ENCODE results near the gene LONRF2. TPM values are rescaled to one million over a fixed set of nuclear protein-coding genes. Genes with fewer than 3 reads are reported as not detected.
"Not testable (repeated sequence)": the region's sequence is repeated elsewhere in the genome, so short reads cannot be mapped to it uniquely, and the experiment has no call there.

Gene LONRF2
- total RNA-seq, 1 experiment from 2014 or later, result 0.33 TPM

DNA sequence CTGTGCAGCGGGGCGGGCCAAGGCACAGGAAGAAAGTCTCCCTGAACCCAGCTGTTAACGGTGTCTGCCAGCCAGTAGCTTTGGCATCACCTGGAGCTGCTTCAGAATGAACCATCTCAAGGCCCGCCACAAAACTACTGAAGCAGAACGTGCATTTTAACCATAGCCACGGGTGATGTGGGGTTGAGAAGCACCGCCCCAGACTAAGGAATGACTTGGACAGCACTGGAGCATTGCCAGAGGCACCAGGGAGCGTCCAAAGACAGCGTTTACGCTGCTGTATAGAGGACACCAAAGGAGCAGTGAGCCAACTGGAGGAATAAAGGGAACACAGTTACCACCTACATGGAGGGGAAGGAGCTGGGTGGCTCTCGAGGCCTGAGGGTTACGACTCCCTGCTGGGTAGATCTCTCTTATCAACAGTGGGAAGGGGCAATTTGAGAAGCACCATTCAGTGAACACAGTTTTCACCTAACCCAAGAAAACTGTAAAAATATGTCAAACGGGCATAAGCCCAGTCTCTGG, 28.4 kb upstream of the LONRF2 start:
- POLR2A ChIA-PET, result no interaction called here
- no peaks in the 10 kb centered on the region for H3K27me3 Mint-ChIP-seq (ENCODE audit: low read depth)
- no peak for ATAC-seq
- no peak overlapping the region for H3K4me3 Mint-ChIP-seq
- H3K36me3 Mint-ChIP-seq, result no peaks in the 10 kb centered on the region
- no peak for TF ChIP-seq SP1 (CRISPR knock-in tag; conservative IDR thresholded peaks at IDR 0.05)
- no peak for TF ChIP-seq ETV6 (CRISPR knock-in tag; IDR thresholded peaks at IDR 0.05)
- TF ChIP-seq, protein P1, sequence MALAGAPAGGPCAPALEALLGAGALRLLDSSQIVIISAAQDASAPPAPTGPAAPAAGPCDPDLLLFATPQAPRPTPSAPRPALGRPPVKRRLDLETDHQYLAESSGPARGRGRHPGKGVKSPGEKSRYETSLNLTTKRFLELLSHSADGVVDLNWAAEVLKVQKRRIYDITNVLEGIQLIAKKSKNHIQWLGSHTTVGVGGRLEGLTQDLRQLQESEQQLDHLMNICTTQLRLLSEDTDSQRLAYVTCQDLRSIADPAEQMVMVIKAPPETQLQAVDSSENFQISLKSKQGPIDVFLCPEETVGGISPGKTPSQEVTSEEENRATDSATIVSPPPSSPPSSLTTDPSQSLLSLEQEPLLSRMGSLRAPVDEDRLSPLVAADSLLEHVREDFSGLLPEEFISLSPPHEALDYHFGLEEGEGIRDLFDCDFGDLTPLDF (CRISPR knock-in tag; IDR thresholded peaks at IDR 0.05), result no peak
- no peak for TF ChIP-seq ZNF263 (CRISPR knock-in tag; IDR thresholded peaks at IDR 0.05; ENCODE audit: low read depth)
- no peak for TF ChIP-seq SMAD4 (CRISPR knock-in tag; IDR thresholded peaks at IDR 0.05)
- TF ChIP-seq CREB1 (CRISPR knock-in tag; IDR thresholded peaks at IDR 0.05), result no peak
- TF ChIP-seq, protein P2, sequence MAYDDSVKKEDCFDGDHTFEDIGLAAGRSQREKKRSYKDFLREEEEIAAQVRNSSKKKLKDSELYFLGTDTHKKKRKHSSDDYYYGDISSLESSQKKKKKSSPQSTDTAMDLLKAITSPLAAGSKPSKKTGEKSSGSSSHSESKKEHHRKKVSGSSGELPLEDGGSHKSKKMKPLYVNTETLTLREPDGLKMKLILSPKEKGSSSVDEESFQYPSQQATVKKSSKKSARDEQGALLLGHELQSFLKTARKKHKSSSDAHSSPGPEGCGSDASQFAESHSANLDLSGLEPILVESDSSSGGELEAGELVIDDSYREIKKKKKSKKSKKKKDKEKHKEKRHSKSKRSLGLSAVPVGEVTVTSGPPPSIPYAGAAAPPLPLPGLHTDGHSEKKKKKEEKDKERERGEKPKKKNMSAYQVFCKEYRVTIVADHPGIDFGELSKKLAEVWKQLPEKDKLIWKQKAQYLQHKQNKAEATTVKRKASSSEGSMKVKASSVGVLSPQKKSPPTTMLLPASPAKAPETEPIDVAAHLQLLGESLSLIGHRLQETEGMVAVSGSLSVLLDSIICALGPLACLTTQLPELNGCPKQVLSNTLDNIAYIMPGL (CRISPR knock-in tag; IDR thresholded peaks at IDR 0.05), result no peak
- TF ChIP-seq, protein P3, sequence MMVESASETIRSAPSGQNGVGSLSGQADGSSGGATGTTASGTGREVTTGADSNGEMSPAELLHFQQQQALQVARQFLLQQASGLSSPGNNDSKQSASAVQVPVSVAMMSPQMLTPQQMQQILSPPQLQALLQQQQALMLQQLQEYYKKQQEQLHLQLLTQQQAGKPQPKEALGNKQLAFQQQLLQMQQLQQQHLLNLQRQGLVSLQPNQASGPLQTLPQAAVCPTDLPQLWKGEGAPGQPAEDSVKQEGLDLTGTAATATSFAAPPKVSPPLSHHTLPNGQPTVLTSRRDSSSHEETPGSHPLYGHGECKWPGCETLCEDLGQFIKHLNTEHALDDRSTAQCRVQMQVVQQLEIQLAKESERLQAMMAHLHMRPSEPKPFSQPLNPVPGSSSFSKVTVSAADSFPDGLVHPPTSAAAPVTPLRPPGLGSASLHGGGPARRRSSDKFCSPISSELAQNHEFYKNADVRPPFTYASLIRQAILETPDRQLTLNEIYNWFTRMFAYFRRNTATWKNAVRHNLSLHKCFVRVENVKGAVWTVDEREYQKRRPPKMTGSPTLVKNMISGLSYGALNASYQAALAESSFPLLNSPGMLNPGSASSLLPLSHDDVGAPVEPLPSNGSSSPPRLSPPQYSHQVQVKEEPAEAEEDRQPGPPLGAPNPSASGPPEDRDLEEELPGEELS (CRISPR knock-in tag; IDR thresholded peaks at IDR 0.05), result no peak
- TF ChIP-seq JAZF1 (CRISPR knock-in tag; IDR thresholded peaks at IDR 0.05), result no peak
- no peak for TF ChIP-seq GTF2I (CRISPR knock-in tag; conservative IDR thresholded peaks at IDR 0.05)
- TF ChIP-seq, protein P4, sequence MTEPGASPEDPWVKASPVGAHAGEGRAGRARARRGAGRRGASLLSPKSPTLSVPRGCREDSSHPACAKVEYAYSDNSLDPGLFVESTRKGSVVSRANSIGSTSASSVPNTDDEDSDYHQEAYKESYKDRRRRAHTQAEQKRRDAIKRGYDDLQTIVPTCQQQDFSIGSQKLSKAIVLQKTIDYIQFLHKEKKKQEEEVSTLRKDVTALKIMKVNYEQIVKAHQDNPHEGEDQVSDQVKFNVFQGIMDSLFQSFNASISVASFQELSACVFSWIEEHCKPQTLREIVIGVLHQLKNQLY (CRISPR knock-in tag; IDR thresholded peaks at IDR 0.05), result no peak
- TF ChIP-seq, protein P5, sequence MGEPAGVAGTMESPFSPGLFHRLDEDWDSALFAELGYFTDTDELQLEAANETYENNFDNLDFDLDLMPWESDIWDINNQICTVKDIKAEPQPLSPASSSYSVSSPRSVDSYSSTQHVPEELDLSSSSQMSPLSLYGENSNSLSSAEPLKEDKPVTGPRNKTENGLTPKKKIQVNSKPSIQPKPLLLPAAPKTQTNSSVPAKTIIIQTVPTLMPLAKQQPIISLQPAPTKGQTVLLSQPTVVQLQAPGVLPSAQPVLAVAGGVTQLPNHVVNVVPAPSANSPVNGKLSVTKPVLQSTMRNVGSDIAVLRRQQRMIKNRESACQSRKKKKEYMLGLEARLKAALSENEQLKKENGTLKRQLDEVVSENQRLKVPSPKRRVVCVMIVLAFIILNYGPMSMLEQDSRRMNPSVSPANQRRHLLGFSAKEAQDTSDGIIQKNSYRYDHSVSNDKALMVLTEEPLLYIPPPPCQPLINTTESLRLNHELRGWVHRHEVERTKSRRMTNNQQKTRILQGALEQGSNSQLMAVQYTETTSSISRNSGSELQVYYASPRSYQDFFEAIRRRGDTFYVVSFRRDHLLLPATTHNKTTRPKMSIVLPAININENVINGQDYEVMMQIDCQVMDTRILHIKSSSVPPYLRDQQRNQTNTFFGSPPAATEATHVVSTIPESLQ (CRISPR knock-in tag; IDR thresholded peaks at IDR 0.05), result no peak
- TF ChIP-seq, protein P6, sequence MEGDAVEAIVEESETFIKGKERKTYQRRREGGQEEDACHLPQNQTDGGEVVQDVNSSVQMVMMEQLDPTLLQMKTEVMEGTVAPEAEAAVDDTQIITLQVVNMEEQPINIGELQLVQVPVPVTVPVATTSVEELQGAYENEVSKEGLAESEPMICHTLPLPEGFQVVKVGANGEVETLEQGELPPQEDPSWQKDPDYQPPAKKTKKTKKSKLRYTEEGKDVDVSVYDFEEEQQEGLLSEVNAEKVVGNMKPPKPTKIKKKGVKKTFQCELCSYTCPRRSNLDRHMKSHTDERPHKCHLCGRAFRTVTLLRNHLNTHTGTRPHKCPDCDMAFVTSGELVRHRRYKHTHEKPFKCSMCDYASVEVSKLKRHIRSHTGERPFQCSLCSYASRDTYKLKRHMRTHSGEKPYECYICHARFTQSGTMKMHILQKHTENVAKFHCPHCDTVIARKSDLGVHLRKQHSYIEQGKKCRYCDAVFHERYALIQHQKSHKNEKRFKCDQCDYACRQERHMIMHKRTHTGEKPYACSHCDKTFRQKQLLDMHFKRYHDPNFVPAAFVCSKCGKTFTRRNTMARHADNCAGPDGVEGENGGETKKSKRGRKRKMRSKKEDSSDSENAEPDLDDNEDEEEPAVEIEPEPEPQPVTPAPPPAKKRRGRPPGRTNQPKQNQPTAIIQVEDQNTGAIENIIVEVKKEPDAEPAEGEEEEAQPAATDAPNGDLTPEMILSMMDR (IDR thresholded peaks at IDR 0.05), result no peak
- TF ChIP-seq CBFB (CRISPR knock-in tag; IDR thresholded peaks at IDR 0.05; ENCODE audit: low read depth), result no peak
- no peak for TF ChIP-seq ZNF138 (CRISPR knock-in tag; conservative IDR thresholded peaks at IDR 0.05)
- H3K9me3 Mint-ChIP-seq, result peaks cover 14% of the 10 kb centered on the region
- no peaks in the 10 kb centered on the region for H3K4me1 Mint-ChIP-seq
- no peak overlapping the region for H3K27ac Mint-ChIP-seq
- no peak for DNase-seq (ENCODE audit: low spot score)
- CTCF ChIA-PET, result interaction anchor here (1.1 kb wide), 1 partner anchor 30 kb away, joined by 4 read pairs; no protein-coding TSS in a partner anchor

DNA sequence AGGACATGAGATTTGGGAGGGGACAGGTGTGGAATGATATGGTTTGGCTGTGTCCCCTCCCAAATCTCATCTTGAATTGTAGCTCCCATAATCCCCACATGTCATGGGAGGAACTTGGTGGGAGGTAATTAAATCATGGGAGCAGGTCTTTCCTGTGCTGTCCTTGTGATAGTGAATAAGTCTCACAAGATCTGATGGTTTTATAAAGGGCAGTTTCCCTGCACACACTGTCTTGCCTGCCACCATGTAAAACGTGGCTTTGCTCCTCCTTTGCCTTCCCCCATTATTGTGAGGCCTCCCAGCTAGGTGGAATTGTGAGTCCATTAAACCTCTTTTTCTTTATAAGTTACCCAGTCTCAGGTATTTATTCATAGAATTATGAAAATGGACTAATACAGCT, 22.8 kb upstream of the LONRF2 start:
- ATAC-seq; H3K27ac Mint-ChIP-seq; H3K4me3 Mint-ChIP-seq; DNase-seq (ENCODE audit: low spot score); H3K4me1 Mint-ChIP-seq; H3K27me3 Mint-ChIP-seq (ENCODE audit: low read depth); POLR2A ChIA-PET: not testable (repeated sequence)
- CTCF ChIA-PET, result interaction anchor here (0.8 to 1.4 kb wide), 2 partner anchors 36 to 83 kb away, joined by 3 to 4 read pairs; no protein-coding TSS in a partner anchor
- Mint-ChIP-seq H3K9me3 (peaks cover 41% of the 10 kb centered on the region), H3K36me3 (peaks cover 19% of the 10 kb centered on the region)

Measured in WTC11 (cell line).